GM12865 (cell line): ENCODE data around the gene RPL39L.

Experiments used
- DNase-seq: peaks from one replicate; pipeline ENCODE4 v3.0.0; 2010; ENCODE audit warnings: low read depth
- H3K4me3 ChIP-seq: 2 replicates; pipeline ENCODE4 v1.5.1; 2011; ENCODE audit warnings: mild to moderate bottlenecking, low read depth, low read length, control low read depth
- TF ChIP-seq, protein P1 (sequence below): IDR thresholded peaks from 2 replicates; pipeline ENCODE4 v1.5.1; 2011; ENCODE audit warnings: low read length, control low read depth, low read depth, inconsistent platforms; ENCODE audit not compliant: insufficient read depth; ENCODE audit errors: missing control alignments

Gene RPL39L

DNA sequence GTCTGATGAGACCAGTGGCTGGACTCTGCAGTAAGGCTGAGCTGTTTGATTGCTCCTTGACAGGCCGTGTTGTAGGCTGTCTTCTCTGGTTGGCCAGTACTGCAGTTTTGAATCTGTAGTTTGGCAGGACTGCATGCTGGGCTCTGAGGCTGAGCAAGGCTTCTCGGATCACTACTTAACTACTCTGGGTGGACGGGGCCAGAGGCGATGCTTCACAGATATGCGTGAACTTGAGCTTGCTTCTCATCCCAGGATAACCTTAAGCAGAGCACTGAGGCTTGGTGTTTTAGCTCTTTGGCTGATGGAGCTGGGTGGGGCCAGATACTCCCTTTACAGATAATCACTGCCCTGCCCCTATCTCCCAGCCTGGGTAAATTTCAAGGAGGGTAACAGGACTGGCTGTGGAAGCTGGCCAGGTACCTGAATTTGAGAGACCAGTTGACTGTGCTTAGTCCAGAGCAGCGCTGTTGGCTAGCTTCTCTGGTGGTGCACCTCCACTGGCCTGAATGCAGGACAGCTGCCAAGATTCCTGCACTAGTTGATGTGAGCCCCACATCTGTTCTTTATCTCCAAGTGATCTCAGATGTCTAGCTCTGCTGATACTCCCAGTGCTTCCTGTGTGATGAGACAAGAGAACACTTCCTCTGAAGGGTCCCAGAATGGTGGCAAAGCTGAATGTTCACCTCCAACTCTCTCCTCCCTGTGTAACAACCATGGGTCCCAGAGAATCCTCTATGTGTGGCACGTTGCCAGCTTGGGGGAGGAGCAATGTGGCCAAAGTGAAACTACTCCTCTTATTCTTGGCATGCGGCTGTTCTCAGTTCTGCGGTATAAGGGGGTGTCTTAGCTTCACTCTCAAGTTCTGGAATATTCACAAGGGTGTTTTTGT, 37.9 kb downstream of the RPL39L start:
- no peak overlapping the region for H3K4me3 ChIP-seq
- TF ChIP-seq, protein P1, sequence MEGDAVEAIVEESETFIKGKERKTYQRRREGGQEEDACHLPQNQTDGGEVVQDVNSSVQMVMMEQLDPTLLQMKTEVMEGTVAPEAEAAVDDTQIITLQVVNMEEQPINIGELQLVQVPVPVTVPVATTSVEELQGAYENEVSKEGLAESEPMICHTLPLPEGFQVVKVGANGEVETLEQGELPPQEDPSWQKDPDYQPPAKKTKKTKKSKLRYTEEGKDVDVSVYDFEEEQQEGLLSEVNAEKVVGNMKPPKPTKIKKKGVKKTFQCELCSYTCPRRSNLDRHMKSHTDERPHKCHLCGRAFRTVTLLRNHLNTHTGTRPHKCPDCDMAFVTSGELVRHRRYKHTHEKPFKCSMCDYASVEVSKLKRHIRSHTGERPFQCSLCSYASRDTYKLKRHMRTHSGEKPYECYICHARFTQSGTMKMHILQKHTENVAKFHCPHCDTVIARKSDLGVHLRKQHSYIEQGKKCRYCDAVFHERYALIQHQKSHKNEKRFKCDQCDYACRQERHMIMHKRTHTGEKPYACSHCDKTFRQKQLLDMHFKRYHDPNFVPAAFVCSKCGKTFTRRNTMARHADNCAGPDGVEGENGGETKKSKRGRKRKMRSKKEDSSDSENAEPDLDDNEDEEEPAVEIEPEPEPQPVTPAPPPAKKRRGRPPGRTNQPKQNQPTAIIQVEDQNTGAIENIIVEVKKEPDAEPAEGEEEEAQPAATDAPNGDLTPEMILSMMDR: no peak
- peak; percentile 51 for DNase-seq

GRCh38 chr3:187098923-187099512, 40.3 kb downstream of the RPL39L start:
- no peak for DNase-seq
- H3K4me3 ChIP-seq: no peak overlapping the region
- TF ChIP-seq, protein P1: no peak

- DNase-seq: no peak
- TF ChIP-seq, protein P1: no peak
- H3K4me3 ChIP-seq: no peak overlapping the region
Measured at GRCh38 chr3:187093320-187093719, 46.0 kb downstream of the RPL39L start.

DNA sequence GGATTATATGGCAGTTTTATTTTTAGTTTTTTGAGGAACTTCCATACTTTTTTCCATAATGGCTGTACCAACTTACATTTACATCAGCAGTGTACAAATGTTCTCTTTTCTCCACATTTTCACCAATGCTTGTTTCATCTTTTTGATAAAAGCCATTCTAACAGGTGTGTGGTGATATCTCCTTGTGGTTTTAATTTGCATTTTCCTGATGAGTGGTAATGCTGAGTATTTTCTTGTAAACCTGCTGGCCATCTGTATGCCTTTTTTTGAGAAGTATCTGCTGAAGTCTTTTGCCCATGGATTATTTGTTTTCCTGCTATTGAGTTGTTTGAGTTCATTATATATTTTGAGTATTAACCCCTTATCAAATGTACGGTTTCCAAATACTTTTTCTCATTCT, 50.6 kb downstream of the RPL39L start:
- no peak for DNase-seq
- no peak overlapping the region for H3K4me3 ChIP-seq

GRCh38 chr3:187086831-187087230, 52.5 kb downstream of the RPL39L start:
- TF ChIP-seq, protein P1: no peak
- no peak for DNase-seq

More for the DNA sequence above, 50.6 kb downstream of the RPL39L start:
- TF ChIP-seq, protein P1: no peak

DNA sequence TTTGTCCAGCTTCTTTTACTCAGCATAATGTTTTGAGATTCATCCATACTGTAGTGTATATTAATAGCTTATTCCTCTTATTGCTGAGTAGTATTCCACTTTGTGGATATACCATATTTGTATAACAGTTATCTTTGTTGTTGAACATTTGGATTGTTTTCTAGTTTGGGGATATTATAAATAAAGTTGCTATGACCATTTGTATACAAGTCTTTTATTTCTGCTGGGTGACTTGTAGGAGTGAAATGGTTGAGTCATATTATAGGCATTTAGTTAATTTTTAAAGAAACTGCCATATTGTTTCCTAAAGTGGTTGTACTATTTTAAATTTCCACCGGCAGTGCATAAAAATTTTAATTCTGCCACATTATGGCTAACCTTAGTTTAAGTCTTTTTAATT, 53.4 kb downstream of the RPL39L start:
- no peak overlapping the region for H3K4me3 ChIP-seq

More at GRCh38 chr3:187086831-187087230, 52.5 kb downstream of the RPL39L start:
- no peak overlapping the region for H3K4me3 ChIP-seq

More for the DNA sequence above, 53.4 kb downstream of the RPL39L start:
- TF ChIP-seq, protein P1: no peak
- DNase-seq: no peak
